Neural crest cell (in vitro differentiated cells): ENCODE data around the gene LNPEP. TPM values are rescaled to one million over a fixed set of nuclear protein-coding genes. Genes with fewer than 3 reads are reported as not detected.

Experiments used
- DNase-seq: peaks from one replicate; pipeline ENCODE4 v3.0.0; 2021; ENCODE audit warnings: low read depth, mixed read lengths, low spot score
- H3K27ac Mint-ChIP-seq: one replicate; pipeline ENCODE4 v1.8.0; 2021; ENCODE audit warnings: mild to moderate bottlenecking, mixed read lengths; ENCODE audit not compliant: unreplicated experiment
- H3K27me3 Mint-ChIP-seq: 2 replicates; pipeline ENCODE4 v1.8.0; 2021; ENCODE audit warnings: low read depth, mild to moderate bottlenecking, mixed read lengths
- H3K36me3 Mint-ChIP-seq: 2 replicates; pipeline ENCODE4 v1.8.0; 2021; ENCODE audit warnings: low read depth, mild to moderate bottlenecking, mixed read lengths
- H3K4me1 Mint-ChIP-seq: 2 replicates; pipeline ENCODE4 v1.8.0; 2021; ENCODE audit warnings: mixed read lengths
- H3K4me3 Mint-ChIP-seq: one replicate; pipeline ENCODE4 v1.8.0; 2021; ENCODE audit warnings: mild to moderate bottlenecking, mixed read lengths
- H3K9me3 Mint-ChIP-seq: 2 replicates; pipeline ENCODE4 v1.8.0; 2021; ENCODE audit warnings: mixed read lengths
- CTCF ChIP-seq: fragments of 200-600 bp; sonication (generic); conservative IDR thresholded peaks from 2 replicates; pipeline ENCODE4 v1.5.0; 2021; ENCODE audit warnings: antibody characterized with exemption, mild to moderate bottlenecking
- total RNA-seq: library from RNA; stranded (reverse); gene quantifications from 2 replicates; pipeline ENCODE4 v1.2.1, GENCODE V29; 2021

The LNPEP gene
- total RNA-seq, 1 donor from 2014 or later, result 17.4 TPM

GRCh38 chr5:96933764-96934707 lies 1.8 kb upstream of the LNPEP start:
- H3K9me3 Mint-ChIP-seq, result no peaks in the 10 kb centered on the region
- peak; percentile 4 for DNase-seq
- peak overlapping the region; percentile 91 for H3K4me3 Mint-ChIP-seq
- no peak for TF ChIP-seq CTCF
- H3K27ac Mint-ChIP-seq, result peak overlapping the region; percentile 94
- no peaks in the 10 kb centered on the region for H3K27me3 Mint-ChIP-seq
- no peaks in the 10 kb centered on the region for H3K36me3 Mint-ChIP-seq
- H3K4me1 Mint-ChIP-seq, result peaks cover 33% of the 10 kb centered on the region

GRCh38 chr5:96934708-96935558 lies 947 bp upstream of the LNPEP start:
- peak; percentile 79 for DNase-seq
- Mint-ChIP-seq H3K4me3 (peak overlapping the region; percentile 91), H3K4me1 (peaks cover 33% of the 10 kb centered on the region), H3K9me3 (no peaks in the 10 kb centered on the region), H3K36me3 (no peaks in the 10 kb centered on the region), H3K27ac (peak overlapping the region; percentile 94), H3K27me3 (no peaks in the 10 kb centered on the region)
- no peak for TF ChIP-seq CTCF

GRCh38 chr5:96936431-96937320 lies 796 bp downstream of the LNPEP start:
- no peak for TF ChIP-seq CTCF
- Mint-ChIP-seq H3K9me3 (no peaks in the 10 kb centered on the region), H3K4me1 (peaks cover 28% of the 10 kb centered on the region), H3K36me3 (peaks cover 2% of the 10 kb centered on the region), H3K4me3 (peak overlapping the region; percentile 91), H3K27me3 (no peaks in the 10 kb centered on the region), H3K27ac (no peak overlapping the region)
- DNase-seq, result peak; percentile 3

GRCh38 chr5:96940586-96940985 lies 4.7 kb downstream of the LNPEP start:
- Mint-ChIP-seq H3K4me1 (peaks cover 14% of the 10 kb centered on the region), H3K27me3 (no peaks in the 10 kb centered on the region), H3K27ac (no peak overlapping the region), H3K4me3 (peak overlapping the region; percentile 58), H3K36me3 (peaks cover 7% of the 10 kb centered on the region), H3K9me3 (peaks cover 2% of the 10 kb centered on the region)
- no peak for DNase-seq
- TF ChIP-seq CTCF, result no peak

- Mint-ChIP-seq H3K9me3 (peaks cover 2% of the 10 kb centered on the region), H3K4me3 (no peak overlapping the region), H3K27me3 (no peaks in the 10 kb centered on the region)
Measured at GRCh38 chr5:96941140-96941539, 5.3 kb downstream of the LNPEP start.

More at GRCh38 chr5:96941140-96941539, 5.3 kb downstream of the LNPEP start:
- Mint-ChIP-seq H3K27ac (no peak overlapping the region), H3K36me3 (peaks cover 7% of the 10 kb centered on the region), H3K4me1 (peaks cover 14% of the 10 kb centered on the region)
- TF ChIP-seq CTCF, result no peak
- no peak for DNase-seq
